WTC11 (cell line): ENCODE data around the gene TDRD9. TPM values are rescaled to one million over a fixed set of nuclear protein-coding genes. Genes with fewer than 3 reads are reported as not detected.
A peak's percentile ranks its signal among the peaks of the same experiment; 100 is the strongest.

ENCODE experiments used
- ATAC-seq: fragments of 200-7000 bp; cut with Tn5 transposase; 2 replicates; pipeline ENCODE4 v1.10.0; 2021; ENCODE audit warnings: mild to moderate bottlenecking, moderate library complexity
- CTCF ChIA-PET: fragments of 300-600 bp; sonication (Branson Sonifier 250); formaldehyde crosslinking; loops from one replicate; lab custom pipeline; 2021; ENCODE audit warnings: antibody characterized with exemption; lab: Charles Lee
- POLR2A ChIA-PET: fragments of 350-600 bp; sonication (Branson Sonifier 250); formaldehyde crosslinking; loops from one replicate; lab custom pipeline; 2021; ENCODE audit warnings: antibody characterized with exemption; lab: Charles Lee
- DNase-seq: peaks from one replicate; pipeline ENCODE4 v3.0.0; 2021; ENCODE audit warnings: low spot score
- H3K27ac Mint-ChIP-seq: 2 replicates; pipeline ENCODE4 v1.8.0; 2021; ENCODE audit warnings: mixed read lengths
- H3K27me3 Mint-ChIP-seq: 2 replicates; pipeline ENCODE4 v1.8.0; 2021; ENCODE audit warnings: low read depth, mild to moderate bottlenecking, moderate library complexity, mixed read lengths
- H3K36me3 Mint-ChIP-seq: 2 replicates; pipeline ENCODE4 v1.8.0; 2021; ENCODE audit warnings: mixed read lengths
- H3K4me1 Mint-ChIP-seq: 2 replicates; pipeline ENCODE4 v1.8.0; 2022; ENCODE audit warnings: mixed read lengths
- H3K4me3 Mint-ChIP-seq: 2 replicates; pipeline ENCODE4 v1.8.0; 2021; ENCODE audit warnings: mild to moderate bottlenecking, moderate library complexity, mixed read lengths
- H3K9me3 Mint-ChIP-seq: 2 replicates; pipeline ENCODE4 v1.8.0; 2021; ENCODE audit warnings: mixed read lengths
- ARID4B ChIP-seq: sonication (generic); formaldehyde crosslinking; IDR thresholded peaks from 2 replicates; pipeline ENCODE4 v1.8.0; 2023; ENCODE audit warnings: missing genetic modification reagents, mild to moderate bottlenecking, borderline replicate concordance
- CDX4 ChIP-seq: fragments of 250-450 bp; sonication (Bioruptor Pico); IDR thresholded peaks from 2 replicates; pipeline ENCODE4 v1.9.0; 2021; ENCODE audit warnings: moderate library complexity, mild to moderate bottlenecking, inconsistent platforms, borderline replicate concordance
- EMX1 ChIP-seq: fragments of 250-450 bp; sonication (Bioruptor Pico); IDR thresholded peaks from 2 replicates; pipeline ENCODE4 v1.8.0; 2021; ENCODE audit warnings: mild to moderate bottlenecking
- ETV6 ChIP-seq: sonication (generic); formaldehyde crosslinking; IDR thresholded peaks from 2 replicates; pipeline ENCODE4 v1.8.1; 2022; ENCODE audit warnings: mild to moderate bottlenecking, missing genetic modification reagents
- GABPB1 ChIP-seq: sonication (generic); formaldehyde crosslinking; IDR thresholded peaks from 2 replicates; pipeline ENCODE4 v1.8.1; 2023; ENCODE audit warnings: mild to moderate bottlenecking, missing genetic modification reagents
- NFYB ChIP-seq: sonication (generic); formaldehyde crosslinking; conservative IDR thresholded peaks from 2 replicates; pipeline ENCODE4 v1.8.0; 2022; ENCODE audit warnings: low read depth, missing genetic modification reagents
- SP1 ChIP-seq: sonication (generic); formaldehyde crosslinking; conservative IDR thresholded peaks from 2 replicates; pipeline ENCODE4 v1.8.1; 2022; ENCODE audit warnings: missing genetic modification reagents
- TP53 ChIP-seq: sonication (generic); formaldehyde crosslinking; IDR thresholded peaks from 2 replicates; pipeline ENCODE4 v1.8.1; 2023; ENCODE audit warnings: mild to moderate bottlenecking, missing genetic modification reagents
- USF1 ChIP-seq: sonication (generic); formaldehyde crosslinking; IDR thresholded peaks from 2 replicates; pipeline ENCODE4 v1.8.0; 2022; ENCODE audit warnings: mild to moderate bottlenecking, missing genetic modification reagents
- ZNF219 ChIP-seq: sonication (generic); formaldehyde crosslinking; IDR thresholded peaks from 2 replicates; pipeline ENCODE4 v1.8.0; 2023; ENCODE audit warnings: missing genetic modification reagents, mild to moderate bottlenecking, borderline replicate concordance
- ZNF317 ChIP-seq: sonication (generic); formaldehyde crosslinking; IDR thresholded peaks from 2 replicates; pipeline ENCODE4 v1.8.1; 2023; ENCODE audit warnings: low read depth, mild to moderate bottlenecking, moderate library complexity, missing genetic modification reagents, borderline replicate concordance
- ZNF416 ChIP-seq: fragments of 250-450 bp; sonication (Bioruptor Pico); IDR thresholded peaks from 2 replicates; pipeline ENCODE4 v1.9.0; 2021; ENCODE audit warnings: mild to moderate bottlenecking, inconsistent platforms
- ZNF423 ChIP-seq: fragments of 250-450 bp; sonication (Bioruptor Pico); IDR thresholded peaks from 2 replicates; pipeline ENCODE4 v2.1.2; 2022; ENCODE audit warnings: mild to moderate bottlenecking, moderate library complexity
- total RNA-seq: library from RNA; stranded (reverse); gene quantifications from 3 replicates; pipeline ENCODE4 v1.2.3, GENCODE V29; 2021
- TF ChIP-seq, protein P1 (sequence below): fragments of 250-450 bp; sonication (Bioruptor Pico); IDR thresholded peaks from 2 replicates; pipeline ENCODE4 v1.9.0; 2021; ENCODE audit warnings: mild to moderate bottlenecking
- TF ChIP-seq, protein P2 (sequence below): fragments of 200-600 bp; IDR thresholded peaks from 2 replicates; pipeline ENCODE4 v1.8.0; 2022; ENCODE audit warnings: antibody characterized with exemption
- TF ChIP-seq, protein P3 (sequence below): sonication (generic); formaldehyde crosslinking; conservative IDR thresholded peaks from 2 replicates; pipeline ENCODE4 v1.8.1; 2022; ENCODE audit warnings: mild to moderate bottlenecking, missing genetic modification reagents
- TF ChIP-seq, protein P4 (sequence below): sonication (generic); formaldehyde crosslinking; IDR thresholded peaks from 2 replicates; pipeline ENCODE4 v1.8.1; 2023; ENCODE audit warnings: mild to moderate bottlenecking, moderate library complexity, missing genetic modification reagents
- TF ChIP-seq, protein P5 (sequence below): fragments of 250-450 bp; sonication (Bioruptor Pico); IDR thresholded peaks from 2 replicates; pipeline ENCODE4 v1.8.0; 2021; ENCODE audit warnings: mild to moderate bottlenecking

TDRD9 gene
- total RNA-seq, 1 experiment from 2014 or later = 0.17 TPM

- ChIA-PET POLR2A (interaction anchor here (0.6 kb wide), 1 partner anchor 44 kb away, joined by 3 read pairs; no protein-coding TSS in a partner anchor), CTCF (interaction anchor here (0.6 to 3.2 kb wide), 65 partner anchors 9 to 582 kb away, joined by 3 to 42 read pairs (median 4); partner anchors contain the start of genes XRCC3 and ZFYVE21)
- H3K27me3 Mint-ChIP-seq = peaks cover 4% of the 10 kb centered on the region
- H3K4me1 Mint-ChIP-seq = peaks cover 7% of the 10 kb centered on the region
- H3K9me3 Mint-ChIP-seq = peaks cover 17% of the 10 kb centered on the region
- DNase-seq = peak; percentile 95
- no peak overlapping the region for H3K27ac Mint-ChIP-seq
- H3K4me3 Mint-ChIP-seq = no peak overlapping the region
- TF ChIP-seq, protein P1, sequence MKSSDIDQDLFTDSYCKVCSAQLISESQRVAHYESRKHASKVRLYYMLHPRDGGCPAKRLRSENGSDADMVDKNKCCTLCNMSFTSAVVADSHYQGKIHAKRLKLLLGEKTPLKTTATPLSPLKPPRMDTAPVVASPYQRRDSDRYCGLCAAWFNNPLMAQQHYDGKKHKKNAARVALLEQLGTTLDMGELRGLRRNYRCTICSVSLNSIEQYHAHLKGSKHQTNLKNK (CRISPR knock-in tag) = no peak
- TF ChIP-seq, protein P2, sequence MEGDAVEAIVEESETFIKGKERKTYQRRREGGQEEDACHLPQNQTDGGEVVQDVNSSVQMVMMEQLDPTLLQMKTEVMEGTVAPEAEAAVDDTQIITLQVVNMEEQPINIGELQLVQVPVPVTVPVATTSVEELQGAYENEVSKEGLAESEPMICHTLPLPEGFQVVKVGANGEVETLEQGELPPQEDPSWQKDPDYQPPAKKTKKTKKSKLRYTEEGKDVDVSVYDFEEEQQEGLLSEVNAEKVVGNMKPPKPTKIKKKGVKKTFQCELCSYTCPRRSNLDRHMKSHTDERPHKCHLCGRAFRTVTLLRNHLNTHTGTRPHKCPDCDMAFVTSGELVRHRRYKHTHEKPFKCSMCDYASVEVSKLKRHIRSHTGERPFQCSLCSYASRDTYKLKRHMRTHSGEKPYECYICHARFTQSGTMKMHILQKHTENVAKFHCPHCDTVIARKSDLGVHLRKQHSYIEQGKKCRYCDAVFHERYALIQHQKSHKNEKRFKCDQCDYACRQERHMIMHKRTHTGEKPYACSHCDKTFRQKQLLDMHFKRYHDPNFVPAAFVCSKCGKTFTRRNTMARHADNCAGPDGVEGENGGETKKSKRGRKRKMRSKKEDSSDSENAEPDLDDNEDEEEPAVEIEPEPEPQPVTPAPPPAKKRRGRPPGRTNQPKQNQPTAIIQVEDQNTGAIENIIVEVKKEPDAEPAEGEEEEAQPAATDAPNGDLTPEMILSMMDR = peak; percentile 89
- TF ChIP-seq ETV6 (CRISPR knock-in tag) (no peak), ZNF219 (CRISPR knock-in tag) (no peak), SP1 (CRISPR knock-in tag) (peak; percentile 65), GABPB1 (CRISPR knock-in tag) (peak; percentile 90), CDX4 (CRISPR knock-in tag) (no peak)
- TF ChIP-seq, protein P3, sequence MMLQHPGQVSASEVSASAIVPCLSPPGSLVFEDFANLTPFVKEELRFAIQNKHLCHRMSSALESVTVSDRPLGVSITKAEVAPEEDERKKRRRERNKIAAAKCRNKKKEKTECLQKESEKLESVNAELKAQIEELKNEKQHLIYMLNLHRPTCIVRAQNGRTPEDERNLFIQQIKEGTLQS (CRISPR knock-in tag) = no peak
- peak; percentile 95 for ATAC-seq
- peaks cover 3% of the 10 kb centered on the region; the same call in 1 of the 2 replicates for H3K36me3 Mint-ChIP-seq
These were observed 149.8 kb downstream of the TDRD9 start for GRCh38 chr14:104078031-104078455.

GRCh38 chr14:104080376-104081260 is 152.4 kb downstream of the TDRD9 start:
- Mint-ChIP-seq H3K36me3 (no peaks in the 10 kb centered on the region), H3K27ac (no peak overlapping the region), H3K4me1 (peaks cover 10% of the 10 kb centered on the region), H3K9me3 (no peaks in the 10 kb centered on the region), H3K4me3 (no peak overlapping the region), H3K27me3 (no peaks in the 10 kb centered on the region)
- no peak for DNase-seq
- ChIA-PET POLR2A (no interaction called here), CTCF (no interaction called here)
- TF ChIP-seq ZNF317 (CRISPR knock-in tag) (no peak), GABPB1 (CRISPR knock-in tag) (no peak), TP53 (CRISPR knock-in tag) (no peak), EMX1 (CRISPR knock-in tag) (no peak), NFYB (CRISPR knock-in tag) (no peak), ZNF423 (CRISPR knock-in tag) (no peak), ARID4B (CRISPR knock-in tag) (no peak), USF1 (CRISPR knock-in tag) (no peak), ZNF416 (no peak)
- TF ChIP-seq, protein P4, sequence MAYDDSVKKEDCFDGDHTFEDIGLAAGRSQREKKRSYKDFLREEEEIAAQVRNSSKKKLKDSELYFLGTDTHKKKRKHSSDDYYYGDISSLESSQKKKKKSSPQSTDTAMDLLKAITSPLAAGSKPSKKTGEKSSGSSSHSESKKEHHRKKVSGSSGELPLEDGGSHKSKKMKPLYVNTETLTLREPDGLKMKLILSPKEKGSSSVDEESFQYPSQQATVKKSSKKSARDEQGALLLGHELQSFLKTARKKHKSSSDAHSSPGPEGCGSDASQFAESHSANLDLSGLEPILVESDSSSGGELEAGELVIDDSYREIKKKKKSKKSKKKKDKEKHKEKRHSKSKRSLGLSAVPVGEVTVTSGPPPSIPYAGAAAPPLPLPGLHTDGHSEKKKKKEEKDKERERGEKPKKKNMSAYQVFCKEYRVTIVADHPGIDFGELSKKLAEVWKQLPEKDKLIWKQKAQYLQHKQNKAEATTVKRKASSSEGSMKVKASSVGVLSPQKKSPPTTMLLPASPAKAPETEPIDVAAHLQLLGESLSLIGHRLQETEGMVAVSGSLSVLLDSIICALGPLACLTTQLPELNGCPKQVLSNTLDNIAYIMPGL (CRISPR knock-in tag) = no peak
- TF ChIP-seq, protein P5, sequence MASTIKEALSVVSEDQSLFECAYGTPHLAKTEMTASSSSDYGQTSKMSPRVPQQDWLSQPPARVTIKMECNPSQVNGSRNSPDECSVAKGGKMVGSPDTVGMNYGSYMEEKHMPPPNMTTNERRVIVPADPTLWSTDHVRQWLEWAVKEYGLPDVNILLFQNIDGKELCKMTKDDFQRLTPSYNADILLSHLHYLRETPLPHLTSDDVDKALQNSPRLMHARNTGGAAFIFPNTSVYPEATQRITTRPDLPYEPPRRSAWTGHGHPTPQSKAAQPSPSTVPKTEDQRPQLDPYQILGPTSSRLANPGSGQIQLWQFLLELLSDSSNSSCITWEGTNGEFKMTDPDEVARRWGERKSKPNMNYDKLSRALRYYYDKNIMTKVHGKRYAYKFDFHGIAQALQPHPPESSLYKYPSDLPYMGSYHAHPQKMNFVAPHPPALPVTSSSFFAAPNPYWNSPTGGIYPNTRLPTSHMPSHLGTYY = no peak
- ATAC-seq = no peak
